NCI-H2029 treated with DMSO at 0.1 percent for 48 hours (cell line): ENCODE measurements around the gene ZNF543.
"Not testable (repeated sequence)": the region's sequence is repeated elsewhere in the genome, so short reads cannot be mapped to it uniquely, and the experiment has no call there.

Experiments used
- DNase-seq: peaks from one replicate; lab custom pipeline; 2025; lab: John Stamatoyannopoulos, UW

Gene ZNF543

GRCh38 chr19:57320180-57321084 is at the start of gene ZNF543:
Gene ZNF543 (plus strand): TSS chr19:57320472. CDS start chr19:57320854, 382 bp downstream.
- DNase-seq = peak; percentile 76

DNA sequence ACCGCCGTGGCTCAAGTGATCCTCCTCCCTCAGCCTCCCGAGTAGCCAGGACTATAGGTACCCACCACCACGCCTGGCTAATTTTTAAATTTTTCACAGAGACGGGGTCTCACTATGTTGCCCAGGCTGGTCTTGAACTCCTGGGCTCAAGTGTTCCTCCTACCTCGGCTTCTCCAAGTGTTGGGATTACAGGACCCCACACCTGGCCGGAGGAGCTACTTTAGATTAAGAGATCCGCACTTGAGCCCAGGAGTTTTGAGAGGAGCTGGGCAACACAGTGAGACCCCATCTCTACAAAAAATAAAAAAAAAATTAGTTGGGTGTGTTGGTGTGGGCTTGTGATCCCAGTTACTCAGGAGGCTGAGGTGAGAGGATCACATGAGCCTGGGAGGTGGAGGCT is 49.0 kb upstream of the ZNF543 start:
- no peak for DNase-seq

DNA sequence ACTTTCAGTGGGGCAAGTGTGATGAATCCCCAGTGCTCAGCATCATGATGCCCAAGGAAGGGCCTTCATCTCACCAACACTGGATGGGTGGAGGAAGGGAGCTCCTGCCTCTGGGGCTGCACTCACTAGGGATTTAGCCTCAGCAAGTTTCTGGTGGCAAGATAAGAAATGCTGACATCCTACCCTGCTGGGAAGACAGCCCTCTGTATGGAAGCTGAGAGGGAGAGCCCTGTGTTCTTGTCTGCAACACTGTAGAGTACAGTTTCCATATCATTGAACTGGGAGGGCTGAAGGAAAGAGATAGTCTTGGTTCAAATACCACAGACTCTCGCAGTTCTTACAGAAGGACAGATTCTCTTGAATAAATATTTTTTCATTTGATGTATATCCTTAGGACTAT is 47.3 kb upstream of the ZNF543 start:
- DNase-seq = no peak

DNA sequence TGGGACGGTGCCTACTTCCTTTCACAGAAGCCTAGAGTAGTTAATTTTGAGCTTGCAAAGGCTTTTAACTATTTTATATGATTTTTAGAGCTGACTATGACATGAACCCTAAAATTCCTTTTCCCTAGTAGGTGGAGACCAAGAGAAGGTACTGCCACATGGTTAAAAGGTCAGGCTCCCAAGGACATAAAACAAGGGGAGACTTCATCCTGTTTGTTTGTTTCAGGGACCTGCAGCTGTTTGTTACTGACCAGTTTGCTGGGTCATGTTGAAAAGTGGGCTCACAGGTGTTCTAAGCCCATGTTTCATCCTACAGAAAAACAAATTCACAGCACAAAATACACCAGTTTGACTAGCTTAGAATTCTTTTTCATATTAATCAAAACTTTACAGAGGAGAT is 43.8 kb upstream of the ZNF543 start:
- DNase-seq = no peak

DNA sequence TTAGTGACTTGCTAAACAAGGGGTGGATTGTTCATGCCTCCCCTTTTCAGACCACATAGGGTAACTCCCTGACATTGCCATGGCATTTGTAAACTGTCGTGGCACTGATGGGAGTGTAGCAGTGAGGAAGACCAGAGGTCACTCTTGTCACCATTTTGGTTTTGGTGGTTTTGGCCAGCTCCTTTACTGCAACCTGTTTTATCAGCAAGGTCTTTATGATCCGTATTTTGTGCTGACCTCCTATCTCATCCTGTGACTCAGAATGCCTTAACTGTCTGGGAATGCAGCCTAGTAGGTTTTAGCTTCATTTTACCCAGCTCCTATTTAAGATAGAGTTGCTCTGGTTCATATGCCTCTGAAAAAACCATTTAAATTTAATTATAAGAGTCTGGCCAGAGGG is 41.8 kb upstream of the ZNF543 start:
- not testable (repeated sequence) for DNase-seq

DNA sequence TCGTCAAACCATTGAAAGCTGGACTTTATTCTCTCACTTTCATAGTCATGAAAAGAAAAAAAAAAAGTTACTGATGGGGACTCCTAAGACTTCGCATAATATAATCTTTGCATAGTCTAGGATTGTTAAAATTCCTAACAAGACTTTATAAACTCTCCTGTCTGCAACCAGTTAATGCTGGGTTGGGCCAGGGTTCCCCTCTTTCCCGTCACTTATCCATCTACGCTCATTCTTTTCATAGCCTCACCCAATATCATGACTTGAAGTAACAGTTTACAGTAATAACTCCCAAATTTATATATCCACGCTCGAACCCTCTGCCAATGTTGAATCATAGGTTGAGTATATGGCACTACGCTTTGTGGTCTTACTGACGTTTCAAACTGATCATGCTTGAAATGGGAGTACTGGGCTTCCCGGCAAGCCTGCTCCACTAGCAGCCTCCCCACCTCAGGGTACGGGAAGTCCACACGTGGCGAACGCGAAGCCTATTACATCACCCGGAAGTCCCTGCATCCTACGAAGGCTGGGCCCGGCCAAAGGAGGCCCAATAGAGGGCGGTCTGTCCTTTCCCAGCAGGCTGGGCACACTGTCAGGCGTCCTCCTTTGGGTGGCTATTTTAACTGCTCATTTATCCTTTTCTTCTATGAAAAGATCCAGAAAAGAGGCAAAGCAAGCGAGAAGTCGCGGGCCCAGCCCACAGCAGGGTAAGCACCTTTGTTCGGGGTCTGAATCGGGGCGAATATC is 40.7 kb upstream of the ZNF543 start:
- DNase-seq = peak; percentile 83

GRCh38 chr19:57280165-57280961 is 39.9 kb upstream of the ZNF543 start, which contains the start of gene ZNF460:
Gene ZNF460 (plus strand): TSS chr19:57280485. CDS start chr19:57280807, 322 bp downstream.
- peak; percentile 86 for DNase-seq

GRCh38 chr19:57280962-57281400 is 39.3 kb upstream of the ZNF543 start:
- peak; percentile 26 for DNase-seq

DNA sequence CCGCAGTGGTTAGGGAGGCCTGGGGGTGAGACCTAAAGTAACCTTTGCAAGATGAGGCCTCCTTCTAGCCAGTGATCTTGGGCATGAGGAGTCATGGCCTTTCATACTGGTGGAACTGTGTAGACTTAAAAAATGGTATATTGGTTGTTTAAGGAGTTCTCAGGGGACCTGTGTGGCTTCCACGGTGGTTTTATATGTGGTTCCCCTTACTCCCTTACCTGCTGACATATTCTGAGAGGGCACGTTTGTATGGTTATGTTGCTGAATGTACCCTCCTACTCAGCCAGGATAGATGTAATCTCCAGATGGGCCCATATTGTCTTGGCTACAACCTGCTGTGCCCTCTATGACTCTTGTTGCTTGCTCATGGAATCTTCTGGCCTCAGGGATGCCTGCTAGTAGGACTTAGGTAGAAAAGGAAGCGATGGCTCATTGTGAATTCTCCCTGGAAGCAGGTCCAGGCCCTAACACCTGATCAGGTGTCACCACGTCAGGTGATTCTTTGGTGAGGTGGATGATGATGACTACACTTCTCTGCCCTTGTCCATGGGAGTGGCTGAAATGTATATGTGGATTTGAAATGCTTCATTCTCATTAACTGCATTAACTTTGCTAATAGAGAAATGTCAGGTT is 38.1 kb upstream of the ZNF543 start:
- no peak for DNase-seq

- DNase-seq = no peak
Observed at GRCh38 chr19:57288373-57288772, 31.9 kb upstream of the ZNF543 start.

DNA sequence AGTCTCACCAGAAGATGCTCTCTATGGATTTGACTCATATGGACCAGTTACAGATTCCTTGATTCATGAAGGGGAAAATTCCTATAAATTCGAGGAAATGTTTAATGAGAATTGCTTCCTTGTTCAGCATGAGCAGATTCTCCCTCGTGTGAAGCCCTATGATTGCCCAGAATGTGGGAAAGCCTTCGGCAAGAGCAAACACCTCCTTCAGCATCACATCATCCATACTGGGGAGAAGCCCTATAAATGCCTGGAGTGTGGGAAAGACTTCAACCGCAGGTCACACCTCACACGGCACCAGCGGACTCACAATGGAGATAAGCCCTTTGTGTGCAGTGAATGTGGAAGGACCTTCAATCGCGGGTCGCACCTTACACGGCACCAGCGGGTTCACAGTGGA is 29.3 kb upstream of the ZNF543 start:
- no peak for DNase-seq

GRCh38 chr19:57292547-57292946 is 27.7 kb upstream of the ZNF543 start:
- DNase-seq = no peak

DNA sequence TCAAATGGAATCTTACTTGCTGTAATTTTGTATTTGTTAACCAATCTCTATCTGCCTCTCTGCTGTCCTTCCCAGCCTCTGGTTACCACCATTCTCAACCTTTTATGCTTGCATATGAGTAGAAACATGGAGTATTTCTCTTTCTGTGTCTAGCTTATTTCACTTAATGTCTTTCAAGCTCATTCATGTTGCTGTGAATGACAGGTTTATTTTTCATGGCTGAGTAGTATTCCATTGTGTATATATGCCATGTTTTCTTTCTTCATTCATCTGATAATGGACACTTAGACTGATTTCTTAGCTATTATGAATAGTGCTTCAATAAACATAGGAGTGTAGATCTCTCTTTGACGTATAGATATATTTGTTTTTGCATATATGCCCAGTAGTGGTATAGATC is 26.6 kb upstream of the ZNF543 start:
- DNase-seq = no peak

DNA sequence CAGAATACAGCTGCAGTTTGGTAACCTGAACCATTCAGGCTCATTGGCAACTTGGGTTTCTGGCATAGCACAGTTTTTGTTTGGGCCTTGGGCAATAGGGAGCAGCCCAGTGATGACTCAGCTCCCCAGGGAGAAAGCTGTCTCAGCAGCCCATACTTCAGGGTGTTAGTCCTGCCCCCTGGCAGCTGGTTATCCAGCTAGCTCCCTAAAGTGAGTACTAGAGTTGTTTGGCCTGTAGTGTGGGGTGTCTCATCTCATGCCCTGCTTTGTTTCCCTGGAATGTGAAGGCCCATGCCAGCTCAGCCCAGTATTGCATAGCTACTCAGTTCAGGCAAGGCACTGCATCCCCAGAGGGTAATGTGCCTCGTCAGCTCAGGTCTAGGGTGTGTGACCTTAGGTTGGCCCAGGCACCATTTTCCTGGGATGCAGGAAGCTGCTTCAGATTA is 18.2 kb upstream of the ZNF543 start:
- no peak for DNase-seq

GRCh38 chr19:57302727-57303401 is 17.4 kb upstream of the ZNF543 start:
- no peak for DNase-seq

- DNase-seq = no peak
Observed at GRCh38 chr19:57305056-57305455, 15.2 kb upstream of the ZNF543 start.

DNA sequence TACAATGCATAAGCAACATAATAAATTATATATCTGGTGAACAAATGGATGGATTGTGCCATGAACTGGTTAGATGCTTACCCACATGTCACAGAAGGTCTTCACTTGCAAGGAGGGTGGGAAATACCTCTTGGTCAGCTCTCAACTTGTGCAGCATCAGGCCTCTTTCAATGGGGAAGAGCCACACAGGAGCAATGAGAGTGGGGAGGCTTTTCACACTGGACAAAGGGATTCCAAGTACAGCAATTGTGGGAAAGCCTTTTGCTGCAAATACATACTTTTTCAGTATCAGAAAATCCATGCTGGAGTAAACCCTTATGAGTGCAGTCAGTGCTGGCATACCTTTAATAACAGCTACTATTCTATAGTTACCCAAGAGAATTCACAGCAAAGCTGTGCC is 11.8 kb upstream of the ZNF543 start:
- DNase-seq = no peak

DNA sequence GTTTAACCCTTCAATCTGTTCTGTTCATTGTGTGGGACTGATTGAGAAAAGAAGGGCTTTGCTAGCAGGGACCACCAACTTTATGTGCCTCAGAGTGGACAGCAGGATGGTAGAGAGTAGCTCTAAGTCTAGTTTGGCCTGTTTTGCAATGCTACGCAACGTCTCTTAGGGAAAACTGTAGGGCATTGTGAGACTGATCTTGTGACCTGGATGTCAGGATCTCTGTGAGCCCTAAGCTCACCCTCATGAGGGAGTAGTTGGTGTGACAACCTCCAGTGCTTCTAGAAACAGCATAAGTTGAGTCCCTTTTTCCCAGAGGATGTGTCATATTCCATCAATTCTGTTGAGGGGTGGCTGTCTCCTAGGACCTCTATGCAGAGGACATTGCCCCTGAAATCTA is 9.5 kb upstream of the ZNF543 start:
- no peak for DNase-seq

- DNase-seq = no peak
Observed at GRCh38 chr19:57314146-57314545, 6.1 kb upstream of the ZNF543 start.

- no peak for DNase-seq
Observed at GRCh38 chr19:57317503-57317902, 2.8 kb upstream of the ZNF543 start.

- DNase-seq = no peak
Observed at GRCh38 chr19:57319869-57320179, 448 bp upstream of the ZNF543 start.
